Omental fat pad (tissue), 4 donors: ENCODE data around the gene TRPM4. TPM values are rescaled to one million over a fixed set of nuclear protein-coding genes. Genes with fewer than 3 reads are reported as not detected.

Source experiments
- ATAC-seq: fragments of 150-250 bp; one replicate; pipeline ENCODE4 v1.9.1; 2016; ENCODE audit warnings: mild to moderate bottlenecking, moderate library complexity; ENCODE audit not compliant: low FRiP score
- DNase-seq: peaks from one replicate; pipeline ENCODE4 v3.0.0-alpha.2; 2019; ENCODE audit warnings: low spot score
- total RNA-seq, 4 donors: library from RNA; depleted of rRNA; stranded (reverse); fragments of >200 nt; gene quantifications; one replicate each; pipeline ENCODE4 v1.1.0, GENCODE V29; 2016
- TF ChIP-seq, protein P1 (sequence below), 3 donors: fragments of 450-650 bp; IDR thresholded peaks; one replicate each; pipeline ENCODE4 v1.5.1; 2016 to 2017; ENCODE audit warnings: antibody characterized with exemption in 3 of 3, mild to moderate bottlenecking in 3 of 3, moderate library complexity in 2 of 3

The TRPM4 gene
- total RNA-seq, 4 donors from 2014 or later = 7.2 to 26.0 (median 10.6) TPM

DNA sequence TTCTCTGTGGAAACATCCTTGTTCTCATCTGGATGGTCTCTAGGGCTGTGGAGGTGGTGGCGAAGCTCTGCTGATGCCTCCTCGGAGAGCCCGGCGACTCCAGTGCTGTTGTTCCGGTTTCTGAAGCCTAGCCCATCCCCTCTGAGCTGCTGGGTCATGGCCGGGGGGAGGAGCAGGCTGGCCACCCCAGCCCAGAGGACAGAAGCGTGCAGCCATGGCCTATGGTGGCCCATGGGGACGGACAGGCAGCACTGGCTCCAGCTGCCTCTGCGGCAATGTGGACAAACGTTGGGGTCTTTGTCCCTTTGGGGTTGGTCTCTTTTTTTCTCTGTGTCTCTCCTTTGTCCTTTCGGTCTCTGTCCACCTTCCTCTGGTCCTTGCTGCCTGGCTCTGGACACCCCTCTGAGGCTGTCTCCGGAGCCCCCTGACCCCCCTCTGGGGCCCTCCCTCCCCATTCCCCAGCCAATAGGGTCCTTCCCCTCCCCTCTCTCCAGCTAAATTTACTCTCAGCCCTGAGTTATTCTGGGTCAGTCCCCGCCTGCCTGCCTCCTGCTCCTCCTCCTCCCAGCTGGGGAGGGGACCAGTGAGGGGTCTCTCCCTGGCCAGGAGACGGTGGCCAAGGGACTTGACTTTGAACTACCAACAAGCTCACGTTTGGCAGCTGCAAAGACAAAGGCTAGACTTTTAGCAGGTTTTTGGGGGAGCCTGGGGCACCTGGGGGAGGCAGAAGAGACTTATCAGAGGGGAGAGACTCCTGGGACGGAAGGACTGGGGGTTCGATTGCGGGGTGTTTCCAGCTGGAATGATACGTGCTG lies 2.4 kb upstream of the TRPM4 start, which contains the start of gene HRC:
Gene HRC, minus strand, starts transcription at position 392 of the 815 bp plus-strand sequence. Its CDS starts 159 bp downstream, at position 233.
- no peak for ATAC-seq
- no peak for DNase-seq
- TF ChIP-seq, protein P1, sequence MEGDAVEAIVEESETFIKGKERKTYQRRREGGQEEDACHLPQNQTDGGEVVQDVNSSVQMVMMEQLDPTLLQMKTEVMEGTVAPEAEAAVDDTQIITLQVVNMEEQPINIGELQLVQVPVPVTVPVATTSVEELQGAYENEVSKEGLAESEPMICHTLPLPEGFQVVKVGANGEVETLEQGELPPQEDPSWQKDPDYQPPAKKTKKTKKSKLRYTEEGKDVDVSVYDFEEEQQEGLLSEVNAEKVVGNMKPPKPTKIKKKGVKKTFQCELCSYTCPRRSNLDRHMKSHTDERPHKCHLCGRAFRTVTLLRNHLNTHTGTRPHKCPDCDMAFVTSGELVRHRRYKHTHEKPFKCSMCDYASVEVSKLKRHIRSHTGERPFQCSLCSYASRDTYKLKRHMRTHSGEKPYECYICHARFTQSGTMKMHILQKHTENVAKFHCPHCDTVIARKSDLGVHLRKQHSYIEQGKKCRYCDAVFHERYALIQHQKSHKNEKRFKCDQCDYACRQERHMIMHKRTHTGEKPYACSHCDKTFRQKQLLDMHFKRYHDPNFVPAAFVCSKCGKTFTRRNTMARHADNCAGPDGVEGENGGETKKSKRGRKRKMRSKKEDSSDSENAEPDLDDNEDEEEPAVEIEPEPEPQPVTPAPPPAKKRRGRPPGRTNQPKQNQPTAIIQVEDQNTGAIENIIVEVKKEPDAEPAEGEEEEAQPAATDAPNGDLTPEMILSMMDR (IDR thresholded peaks at IDR 0.05) = no peak

DNA sequence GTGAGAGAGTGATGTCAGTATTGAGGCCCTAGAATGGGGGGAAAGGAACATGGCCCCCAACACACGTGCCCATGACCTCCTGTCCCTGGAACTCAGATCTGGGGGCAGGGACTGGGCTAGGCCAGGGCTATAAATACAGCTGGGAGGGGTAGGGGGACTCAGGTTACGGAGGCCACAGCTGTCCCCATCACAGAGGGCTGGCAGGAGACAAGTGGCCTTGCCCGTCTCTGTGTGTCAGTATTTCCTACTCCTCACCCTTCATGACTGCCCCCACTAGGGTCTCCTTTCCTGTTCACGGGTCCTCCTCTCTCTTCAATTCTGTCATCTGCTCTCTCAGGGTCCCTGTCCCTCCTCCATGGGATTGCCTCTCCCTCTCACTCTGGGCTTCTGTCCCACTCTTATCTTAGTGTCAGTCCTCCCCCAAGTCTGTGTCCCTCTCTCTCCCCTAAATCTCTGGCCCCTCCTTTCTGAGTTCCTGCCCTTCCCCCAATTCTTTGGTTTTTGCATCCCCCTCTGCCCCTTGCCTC lies 1.7 kb upstream of the TRPM4 start:
- DNase-seq (no peak), ATAC-seq (no peak)
- TF ChIP-seq, protein P1 (IDR thresholded peaks at IDR 0.05) = no peak

DNA sequence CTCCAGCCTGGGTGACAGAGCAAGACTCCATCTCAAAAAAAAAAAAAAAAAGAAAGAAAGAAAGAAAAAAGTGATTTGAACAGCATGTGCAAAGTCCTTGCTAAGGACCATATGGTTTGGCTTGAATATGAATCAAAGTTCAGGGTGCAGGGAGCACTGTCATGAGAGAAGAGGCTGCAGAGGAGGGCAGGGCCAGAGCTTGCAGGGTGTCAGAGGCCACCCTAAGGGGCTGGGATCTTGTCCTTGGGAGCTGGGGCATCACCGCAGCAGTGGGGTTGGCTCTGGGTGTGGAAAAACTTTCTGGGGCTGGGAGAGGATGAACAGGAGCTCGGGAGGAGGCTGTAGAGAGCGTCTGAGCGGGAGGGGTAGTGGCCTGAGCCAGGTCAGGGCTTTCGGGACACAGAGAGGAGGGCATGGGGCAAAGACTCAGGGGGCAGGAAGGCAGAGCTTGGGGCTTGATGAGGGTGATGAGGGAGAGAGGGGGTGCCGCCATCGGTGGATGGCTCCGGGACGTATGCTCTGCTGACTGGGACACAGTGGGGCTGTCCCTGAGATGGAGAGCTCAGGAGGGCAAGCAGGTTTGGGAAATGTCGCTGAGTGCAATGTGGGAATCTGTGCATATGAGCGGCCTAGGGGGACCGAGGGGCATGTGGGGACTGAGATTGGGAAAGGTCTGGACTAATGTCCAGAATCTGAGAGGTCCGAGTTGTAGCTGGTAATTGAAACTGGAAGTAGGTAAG lies 3.0 kb downstream of the TRPM4 start:
- no peak for DNase-seq
- TF ChIP-seq, protein P1 (IDR thresholded peaks at IDR 0.05) = no peak
- ATAC-seq = no peak

DNA sequence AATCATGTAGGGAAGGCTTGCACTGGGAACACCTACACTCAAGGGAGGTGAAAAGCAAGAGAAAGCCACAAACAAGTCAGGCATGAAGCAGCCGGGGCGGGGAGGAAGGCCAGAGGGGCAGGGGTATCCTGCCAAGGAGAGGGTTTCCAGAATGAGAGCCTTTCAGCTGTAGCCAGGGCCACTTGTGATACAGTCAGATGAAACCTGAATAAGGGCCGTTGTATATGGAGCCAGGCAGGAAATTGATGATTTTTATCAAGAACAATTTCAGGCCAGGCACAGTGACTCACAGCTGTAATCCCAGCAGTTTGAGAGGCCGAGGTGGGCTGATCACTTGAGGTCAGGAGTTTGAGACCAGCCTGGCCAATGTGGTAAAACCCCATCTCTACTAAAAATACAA lies 4.4 kb downstream of the TRPM4 start:
- no peak for ATAC-seq
- DNase-seq = no peak
- TF ChIP-seq, protein P1 (IDR thresholded peaks at IDR 0.05) = no peak

DNA sequence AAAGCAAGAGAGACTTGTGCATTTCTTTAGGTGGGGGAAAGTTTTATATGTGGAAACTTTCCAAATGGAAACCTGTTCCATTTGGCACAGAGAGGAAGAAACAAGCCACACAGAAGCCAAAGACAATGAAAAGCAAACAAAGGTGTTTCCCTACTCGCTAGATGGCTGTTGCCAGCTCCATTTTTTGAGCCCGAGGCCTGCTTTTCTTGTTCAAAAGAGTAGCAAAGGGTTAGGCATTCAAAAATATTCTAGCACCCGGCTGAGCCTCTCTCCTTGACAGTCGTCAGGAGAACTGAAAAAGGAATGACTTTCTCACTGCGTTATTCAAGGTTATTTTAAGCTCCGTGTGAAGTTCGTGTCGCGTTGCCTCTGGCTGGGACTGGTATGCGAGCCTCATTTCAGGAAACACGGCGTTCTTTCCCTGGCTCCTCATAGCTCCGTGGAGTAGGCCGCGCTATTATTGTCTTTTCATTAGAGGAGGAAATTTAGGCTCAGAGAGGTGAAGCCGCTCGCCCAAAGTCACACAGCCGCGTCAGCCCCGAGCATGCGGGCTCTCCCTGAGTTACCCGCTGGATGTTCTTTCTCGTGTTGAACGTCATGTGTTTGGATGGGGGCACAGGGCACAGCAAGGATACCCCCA lies 7.6 kb downstream of the TRPM4 start:
- ATAC-seq (no peak), DNase-seq (no peak)
- TF ChIP-seq, protein P1 (IDR thresholded peaks at IDR 0.05) = no peak

DNA sequence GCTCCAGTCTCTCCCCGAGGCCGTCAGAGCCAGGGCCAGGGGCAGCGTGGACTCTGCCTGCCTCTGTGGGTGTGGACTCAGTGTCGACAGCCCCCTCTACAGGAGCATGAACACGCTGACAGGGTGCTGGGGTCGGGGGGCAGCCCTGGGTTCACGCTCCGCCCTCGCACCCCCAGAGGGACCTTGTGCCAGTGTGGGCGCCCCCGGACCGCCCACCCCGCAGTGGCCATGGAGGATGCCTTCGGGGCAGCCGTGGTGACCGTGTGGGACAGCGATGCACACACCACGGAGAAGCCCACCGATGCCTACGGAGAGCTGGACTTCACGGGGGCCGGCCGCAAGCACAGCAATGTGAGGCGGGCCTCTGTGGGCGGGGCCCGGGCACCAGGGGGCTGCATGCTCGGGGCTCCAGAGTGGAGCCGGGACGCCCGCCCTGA lies 8.3 kb downstream of the TRPM4 start:
- ATAC-seq = no peak

More for the DNA sequence above, 8.3 kb downstream of the TRPM4 start:
- no peak for DNase-seq
- TF ChIP-seq, protein P1 (IDR thresholded peaks at IDR 0.05) = no peak
